H1 (cell line): ENCODE data around the gene IL12B. TPM values are rescaled to one million over a fixed set of nuclear protein-coding genes. Genes with fewer than 3 reads are reported as not detected.

Experiments used
- CTCF ChIA-PET: fragments of 300-600 bp; sonication (Branson Sonifier 250); formaldehyde crosslinking; loops from one replicate; lab custom pipeline; 2021; ENCODE audit not compliant: partially characterized antibody; lab: Charles Lee
- POLR2A ChIA-PET: fragments of 300-600 bp; sonication (Branson Sonifier 250); formaldehyde crosslinking; loops from one replicate; lab custom pipeline; 2021; ENCODE audit warnings: inconsistent platforms; ENCODE audit not compliant: partially characterized antibody; lab: Charles Lee
- DNase-seq, 2 experiments: peaks; one replicate each; pipeline versions ENCODE4 v3.0.0 to v3.0.0-alpha.2; 2010 to 2022; ENCODE audit warnings: low spot score in 2 of 2, low read depth in 1 of 2, mixed read lengths in 1 of 2
- FAIRE-seq: peaks from 2 replicates; lab custom pipeline; 2011; peaks lifted over from hg19 to GRCh38; lab: Jason Lieb, UNC
- H2AFZ ChIP-seq: 2 replicates; pipeline ENCODE4 v1.8.1; 2012; ENCODE audit warnings: low read length, inconsistent platforms
- H2AK5ac ChIP-seq: 2 replicates; pipeline ENCODE4 v1.6.1; 2013; ENCODE audit warnings: low read depth, low read length
- H2BK120ac ChIP-seq: replicated peaks from 2 replicates; pipeline ENCODE3; 2013; ENCODE audit warnings: low read depth, low read length, inconsistent platforms
- H2BK12ac ChIP-seq: 2 replicates; pipeline ENCODE4 v1.6.1; 2013; ENCODE audit warnings: low read depth, low read length
- H2BK15ac ChIP-seq: 2 replicates; pipeline ENCODE4 v1.6.1; 2013; ENCODE audit warnings: low read length
- H2BK20ac ChIP-seq: 2 replicates; pipeline ENCODE4 v1.6.1; 2013; ENCODE audit warnings: low read length
- H2BK5ac ChIP-seq: 2 replicates; pipeline ENCODE4 v1.6.1; 2013; ENCODE audit warnings: low read depth, low read length
- H3K14ac ChIP-seq: 2 replicates; pipeline ENCODE4 v1.6.1; 2013; ENCODE audit warnings: inconsistent platforms; ENCODE audit not compliant: insufficient read length
- H3K18ac ChIP-seq: 2 replicates; pipeline ENCODE4 v1.6.1; 2013; ENCODE audit warnings: low read length; ENCODE audit errors: extremely low read depth
- H3K23ac ChIP-seq: 2 replicates; pipeline ENCODE4 v1.6.1; 2013; ENCODE audit warnings: inconsistent platforms; ENCODE audit not compliant: insufficient read length
- H3K23me2 ChIP-seq: 2 replicates; pipeline ENCODE4 v1.6.1; 2013; ENCODE audit warnings: low read depth, low read length
- H3K27ac ChIP-seq: 2 replicates; pipeline ENCODE4 v1.6.1; 2011; ENCODE audit warnings: low read depth, low read length, inconsistent platforms
- H3K27me3 ChIP-seq, 4 experiments: replicated peaks in 1 of 4; 1 replicate in 1 of 4; 2 replicates in 3 of 4; pipeline versions ENCODE4 v1.6.1 to v1.8.1; 2011 to 2013; ENCODE audit warnings: low read length in 3 of 4, mild to moderate bottlenecking in 3 of 4, inconsistent platforms in 2 of 4, mixed read lengths in 2 of 4, moderate library complexity in 1 of 4; ENCODE audit not compliant: control insufficient read depth in 3 of 4, insufficient read depth in 3 of 4; ENCODE audit errors: extremely low read depth in 1 of 4
- H3K36me3 ChIP-seq, 4 experiments: 2 replicates each; pipeline versions ENCODE4 v1.6.1 to v1.8.1; 2011 to 2013; ENCODE audit warnings: mild to moderate bottlenecking in 4 of 4, low read length in 3 of 4, moderate library complexity in 2 of 4, control low read depth in 1 of 4, inconsistent platforms in 1 of 4; ENCODE audit not compliant: insufficient read depth in 4 of 4, control insufficient read depth in 2 of 4
- H3K4ac ChIP-seq: replicated peaks from 2 replicates; pipeline ENCODE3; 2013; ENCODE audit warnings: low read length, low read depth, mixed read lengths, inconsistent platforms; ENCODE audit not compliant: insufficient read length
- H3K4me1 ChIP-seq, 4 experiments: replicated peaks in 1 of 4; 1 replicate in 1 of 4; 2 replicates in 3 of 4; pipeline versions ENCODE4 v1.6.1 to v1.8.1; 2011 to 2013; ENCODE audit warnings: low read length in 3 of 4, inconsistent platforms in 2 of 4, mixed read lengths in 1 of 4; ENCODE audit not compliant: insufficient read depth in 4 of 4, control insufficient read depth in 3 of 4
- H3K4me2 ChIP-seq, 2 experiments: 2 replicates each; pipeline versions ENCODE4 v1.6.1 to v1.8.1; 2011 to 2013; ENCODE audit warnings: low read depth in 2 of 2, low read length in 2 of 2, control low read depth in 1 of 2, inconsistent platforms in 1 of 2, mild to moderate bottlenecking in 1 of 2; ENCODE audit not compliant: insufficient read depth in 1 of 2
- H3K4me3 ChIP-seq, 4 experiments: fragments of 200-600, 300-600 bp in 1 of 4; sonication (generic), shearing (Covaris generic), sonication (Bioruptor Twin) in 1 of 4; 2 replicates each; pipeline versions ENCODE4 v1.5.1 to v1.8.1; 2011 to 2016; ENCODE audit warnings: low read length in 4 of 4, low read depth in 3 of 4, control low read depth in 2 of 4, inconsistent platforms in 2 of 4, mild to moderate bottlenecking in 2 of 4, mixed read lengths in 1 of 4, moderate library complexity in 1 of 4; ENCODE audit not compliant: insufficient read depth in 2 of 4; ENCODE audit errors: extremely low read depth in 1 of 4
- H3K56ac ChIP-seq: replicated peaks from 2 replicates; pipeline ENCODE3; 2013; ENCODE audit warnings: low read depth, mild to moderate bottlenecking, mixed read lengths, low read length, inconsistent platforms; ENCODE audit not compliant: insufficient read length
- H3K79me1 ChIP-seq: 2 replicates; pipeline ENCODE4 v1.6.1; 2013; ENCODE audit warnings: low read depth, low read length, control low read depth
- H3K79me2 ChIP-seq, 2 experiments: 2 replicates each; pipeline versions ENCODE4 v1.6.1 to v1.8.1; 2012 to 2013; ENCODE audit warnings: low read length in 2 of 2, mild to moderate bottlenecking in 2 of 2, inconsistent platforms in 1 of 2; ENCODE audit not compliant: insufficient read depth in 2 of 2, control insufficient read depth in 1 of 2
- H3K9ac ChIP-seq, 4 experiments: replicated peaks in 1 of 4; 1 replicate in 1 of 4; 2 replicates in 3 of 4; pipeline versions ENCODE4 v1.6.1 to v1.8.1; 2011 to 2013; ENCODE audit warnings: low read depth in 3 of 4, low read length in 3 of 4, control low read depth in 2 of 4, mild to moderate bottlenecking in 2 of 4, moderate library complexity in 2 of 4, inconsistent platforms in 1 of 4; ENCODE audit errors: extremely low read depth in 1 of 4
- H3K9me3 ChIP-seq, 2 experiments: 2 replicates each; pipeline versions ENCODE4 v1.6.1 to v1.8.1; 2012 to 2013; ENCODE audit warnings: mild to moderate bottlenecking in 2 of 2, moderate library complexity in 2 of 2, control low read depth in 1 of 2, inconsistent platforms in 1 of 2, low read depth in 1 of 2, low read length in 1 of 2, mixed read lengths in 1 of 2; ENCODE audit not compliant: insufficient read depth in 2 of 2
- H4K20me1 ChIP-seq, 2 experiments: replicated peaks in 1 of 2; 2 replicates each; pipeline versions ENCODE3 to v1.8.1; 2011 to 2013; ENCODE audit warnings: inconsistent platforms in 2 of 2, low read length in 2 of 2, mild to moderate bottlenecking in 1 of 2; ENCODE audit not compliant: insufficient read depth in 2 of 2, control insufficient read depth in 1 of 2
- H4K5ac ChIP-seq: 2 replicates; pipeline ENCODE4 v1.6.1; 2013; ENCODE audit warnings: low read length, low read depth, mixed read lengths, inconsistent platforms; ENCODE audit not compliant: insufficient read length
- H4K8ac ChIP-seq: 2 replicates; pipeline ENCODE4 v1.8.0; 2013; ENCODE audit warnings: mild to moderate bottlenecking, moderate library complexity, low read length, inconsistent platforms; ENCODE audit not compliant: insufficient read depth; ENCODE audit errors: extremely low read depth
- H4K91ac ChIP-seq: replicated peaks from 2 replicates; pipeline ENCODE3; 2013; ENCODE audit warnings: low read length, mixed read lengths, inconsistent platforms; ENCODE audit not compliant: insufficient read length
- BACH1 ChIP-seq: IDR thresholded peaks from 2 replicates; pipeline ENCODE4 v1.6.1; 2012; ENCODE audit warnings: low read length, improper control_type of control experiment
- BRCA1 ChIP-seq: IDR thresholded peaks from 2 replicates; pipeline ENCODE4 v1.6.1; 2012; ENCODE audit warnings: low read depth, low read length, improper control_type of control experiment
- CEBPB ChIP-seq: IDR thresholded peaks from 2 replicates; pipeline ENCODE4 v1.6.1; 2012; ENCODE audit warnings: low read depth, low read length
- CHD2 ChIP-seq: IDR thresholded peaks from 2 replicates; pipeline ENCODE4 v1.6.1; 2012; ENCODE audit warnings: low read length, improper control_type of control experiment
- HDAC6 ChIP-seq: IDR thresholded peaks from one replicate; pipeline ENCODE4 v1.7.1; 2012; ENCODE audit warnings: low read depth, mild to moderate bottlenecking, inconsistent platforms, low read length, moderate library complexity
- MAFK ChIP-seq: IDR thresholded peaks from 2 replicates; pipeline ENCODE4 v1.6.1; 2012; ENCODE audit warnings: low read depth, mild to moderate bottlenecking, improper control_type of control experiment, low read length
- MAX ChIP-seq: IDR thresholded peaks from 2 replicates; pipeline ENCODE4 v1.6.1; 2012; ENCODE audit warnings: inconsistent platforms
- NANOG ChIP-seq: IDR thresholded peaks from 2 replicates; pipeline ENCODE4 v1.6.1; 2011; ENCODE audit warnings: low read length, low read depth, mild to moderate bottlenecking, inconsistent platforms; ENCODE audit not compliant: insufficient read depth, poor library complexity, severe bottlenecking
- RFX5 ChIP-seq: IDR thresholded peaks from 2 replicates; pipeline ENCODE4 v1.6.1; 2011; ENCODE audit warnings: low read depth, low read length, improper control_type of control experiment, borderline replicate concordance
- SP1 ChIP-seq: IDR thresholded peaks from 2 replicates; pipeline ENCODE4 v1.6.1; 2011; ENCODE audit warnings: low read depth, low read length
- SUZ12 ChIP-seq: fragments of 200-600 bp; sonication (generic); IDR thresholded peaks from 2 replicates; pipeline ENCODE4 v1.6.1; 2012; ENCODE audit warnings: mild to moderate bottlenecking, inconsistent platforms, low read length, moderate library complexity, mixed read lengths
- WGBS, 2 experiments: shearing (Covaris generic) in 1 of 2; methylation state at CpG; one replicate each; pipeline versions ENCODE4 v1.1.6 to v1.1.7; 2013 to 2015; ENCODE audit warnings: low lambda C conversion rate in 2 of 2, mixed read lengths in 2 of 2, inconsistent platforms in 1 of 2, low coverage in 1 of 2, missing lambda C conversion rate in 1 of 2; ENCODE audit not compliant: insufficient replicate concordance in 2 of 2, insufficient coverage in 1 of 2, insufficient read length in 1 of 2; ENCODE audit errors: extremely low coverage in 1 of 2, missing lambda C conversion rate in 1 of 2; 5-methylcytosine and 5-hydroxymethylcytosine counted together
- polyA plus RNA-seq, 7 experiments: library from polyadenylated mRNA; depleted of rRNA in 3 of 7; stranded (reverse) in 5 of 7; unstranded in 2 of 7; fragments of >200 nt in 5 of 7; fragments of 200-250 nt in 2 of 7; gene quantifications; 1 replicate in 5 of 7; 2 replicates in 1 of 7; 4 replicates in 1 of 7; pipeline versions ENCODE4 v1.2.1 to v1.2.3, GENCODE V29; 2011 to 2013; ENCODE audit warnings: missing spikeins in 2 of 7, mixed read lengths in 2 of 7
- total RNA-seq: library from RNA; stranded (reverse); fragmentation: NEBNext Ultra II Directional; extraction: Animal tissue kit (Norgen Biotek cat#: 25700); gene quantifications from 2 replicates; pipeline ENCODE4 v1.2.1, GENCODE V29; 2021

The IL12B gene
- total and polyA plus RNA-seq, 2 of the 8 experiments (the other 6 are each of a cell fraction or from before 2014, with no cell fraction given): not detected

- H2BK5ac ChIP-seq: no peak overlapping the region
- no peak overlapping the region for H2AK5ac ChIP-seq
- no peak overlapping the region for H3K18ac ChIP-seq
- no peak overlapping the region for H3K4me2 ChIP-seq
- peaks cover 0 to 1% (median 0%) of the 10 kb centered on the region in 4 experiments; a peak in 1 of 7 replicates for H3K27me3 ChIP-seq
- H2BK120ac ChIP-seq: no peak overlapping the region
- H4K5ac ChIP-seq: no peak overlapping the region
- WGBS, 2 experiments: 100% methylated on average over 1 of the region's 1 CpG; no CpG with 5 or more reads in 1 of the 2 experiments
- no peak overlapping the region for H2BK12ac ChIP-seq
- H4K91ac ChIP-seq: no peak overlapping the region
- no peak overlapping the region for H3K27ac ChIP-seq
- no peaks in the 10 kb centered on the region for H3K79me2 ChIP-seq
- H3K14ac ChIP-seq: no peak overlapping the region
- no peak overlapping the region for H2BK20ac ChIP-seq
- H3K56ac ChIP-seq: no peak overlapping the region
- H3K23me2 ChIP-seq: no peaks in the 10 kb centered on the region
- H3K4me1 ChIP-seq: no peaks in the 10 kb centered on the region
- no peak overlapping the region for H3K9ac ChIP-seq
- no peak overlapping the region for H3K4ac ChIP-seq
- H3K23ac ChIP-seq: no peak overlapping the region
- H2BK15ac ChIP-seq: no peak overlapping the region
- H3K36me3 ChIP-seq: no peaks in the 10 kb centered on the region
- no peaks in the 10 kb centered on the region for H3K79me1 ChIP-seq
- H4K8ac ChIP-seq: no peak overlapping the region
- no peak for DNase-seq
- H3K9me3 ChIP-seq: no peaks in the 10 kb centered on the region
- FAIRE-seq: no peak
- H2AFZ ChIP-seq: no peak overlapping the region
- ChIA-PET POLR2A (no interaction called here), CTCF (interaction anchor here (1.2 kb wide), 1 partner anchor 48 kb away, joined by 3 read pairs; no protein-coding TSS in a partner anchor)
- no peak overlapping the region for H3K4me3 ChIP-seq
- H4K20me1 ChIP-seq: no peaks in the 10 kb centered on the region
- no peak for TF ChIP-seq NANOG
- no peak for TF ChIP-seq HDAC6
- TF ChIP-seq BACH1: no peak
- TF ChIP-seq CEBPB: no peak
- TF ChIP-seq SP1: no peak
- no peak for TF ChIP-seq MAX
- no peak for TF ChIP-seq SUZ12
- TF ChIP-seq RFX5: no peak
- TF ChIP-seq CHD2: no peak
- TF ChIP-seq MAFK: no peak
- TF ChIP-seq BRCA1: no peak
Measured at GRCh38 chr5:159337016-159337955, 7.0 kb upstream of the IL12B start.
